ENCODE data around the gene ARMC5.

GRCh38 chr16:31428279-31428597 is 31.1 kb upstream of the ARMC5 start, which contains the start of gene COX6A2:
- TF ChIP-seq, protein P1, sequence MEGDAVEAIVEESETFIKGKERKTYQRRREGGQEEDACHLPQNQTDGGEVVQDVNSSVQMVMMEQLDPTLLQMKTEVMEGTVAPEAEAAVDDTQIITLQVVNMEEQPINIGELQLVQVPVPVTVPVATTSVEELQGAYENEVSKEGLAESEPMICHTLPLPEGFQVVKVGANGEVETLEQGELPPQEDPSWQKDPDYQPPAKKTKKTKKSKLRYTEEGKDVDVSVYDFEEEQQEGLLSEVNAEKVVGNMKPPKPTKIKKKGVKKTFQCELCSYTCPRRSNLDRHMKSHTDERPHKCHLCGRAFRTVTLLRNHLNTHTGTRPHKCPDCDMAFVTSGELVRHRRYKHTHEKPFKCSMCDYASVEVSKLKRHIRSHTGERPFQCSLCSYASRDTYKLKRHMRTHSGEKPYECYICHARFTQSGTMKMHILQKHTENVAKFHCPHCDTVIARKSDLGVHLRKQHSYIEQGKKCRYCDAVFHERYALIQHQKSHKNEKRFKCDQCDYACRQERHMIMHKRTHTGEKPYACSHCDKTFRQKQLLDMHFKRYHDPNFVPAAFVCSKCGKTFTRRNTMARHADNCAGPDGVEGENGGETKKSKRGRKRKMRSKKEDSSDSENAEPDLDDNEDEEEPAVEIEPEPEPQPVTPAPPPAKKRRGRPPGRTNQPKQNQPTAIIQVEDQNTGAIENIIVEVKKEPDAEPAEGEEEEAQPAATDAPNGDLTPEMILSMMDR (IDR thresholded peaks at IDR 0.05; ENCODE audit: low read length) = no peak
- no peak for TF ChIP-seq EZH2 (IDR thresholded peaks at IDR 0.05; ENCODE audit: borderline replicate concordance, low read length)

All from OCI-LY1 (cell line).